ENCODE data around the gene VPS35L. TPM values are rescaled to one million over a fixed set of nuclear protein-coding genes. Genes with fewer than 3 reads are reported as not detected.

Gene VPS35L
- total and polyA plus RNA-seq, 2 donors (not counting 1 experiment from before 2014, with no cell fraction given), result 17.5 to 62.1 TPM

DNA sequence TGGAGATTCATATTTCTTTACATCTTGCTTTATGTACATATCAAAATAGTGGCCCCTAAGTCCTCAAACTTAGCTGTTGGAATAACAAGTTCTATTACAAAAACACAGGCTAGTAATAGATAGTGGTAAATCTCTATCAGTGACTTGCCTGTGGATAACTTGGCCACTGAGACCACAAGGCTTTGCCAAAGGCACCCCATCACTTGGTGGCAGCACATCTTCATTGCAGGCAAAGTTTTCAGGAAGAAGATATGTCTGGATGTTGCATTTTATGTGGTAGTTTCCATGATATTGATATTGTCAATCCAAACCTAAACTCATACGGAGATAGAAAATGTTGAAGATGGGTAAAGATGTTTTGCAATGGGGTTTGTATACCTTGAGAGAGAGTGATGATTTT, 104.1 kb downstream of the VPS35L start:
- Histone ChIP-seq H3K4me1 (ENCODE audit: control insufficient read depth in 2 of 2, insufficient read depth in 2 of 2, low read length in 2 of 2) (no peaks in the 10 kb centered on the region), H3K27ac (ENCODE audit: low read length in 2 of 2) (no peak overlapping the region), H3K4me3 (ENCODE audit: control extremely low read depth in 1 of 5, extremely low read depth in 1 of 5, insufficient read depth in 1 of 5, low read depth in 2 of 5, low read length in 4 of 5) (no peak overlapping the region), H4K20me1 (ENCODE audit: control insufficient read depth, insufficient read depth, low read length, poor library complexity, severe bottlenecking) (no peaks in the 10 kb centered on the region), H3K9ac (ENCODE audit: low read length) (no peak overlapping the region), H3K27me3 (replicated peaks in 1 of 4; ENCODE audit: control extremely low read depth in 1 of 4, control insufficient read depth in 3 of 4, insufficient read depth in 4 of 4, low read length in 3 of 4) (no peaks in the 10 kb centered on the region), H3K4me2 (replicated peaks; ENCODE audit: low read depth, low read length, poor library complexity, severe bottlenecking) (no peak overlapping the region), H3K79me2 (ENCODE audit: control insufficient read depth, insufficient read depth, low read length) (no peaks in the 10 kb centered on the region), H3K9me3 (ENCODE audit: control extremely low read depth in 1 of 3, control insufficient read depth in 2 of 3, insufficient read depth in 1 of 3, low read length in 2 of 3) (peaks cover 0 to 9% (median 0%) of the 10 kb centered on the region in 3 donors), H3K36me3 (replicated peaks in 1 of 2; ENCODE audit: control extremely low read depth in 1 of 2, control insufficient read depth in 1 of 2, extremely low read depth in 1 of 2, insufficient read depth in 2 of 2, low read length in 1 of 2) (peaks cover 6 to 9% of the 10 kb centered on the region in 2 experiments), H2AFZ (ENCODE audit: insufficient read depth, low read depth, low read length, poor library complexity, severe bottlenecking) (no peak overlapping the region)
- POLR2A ChIA-PET, result no interaction called here
- Mint-ChIP-seq H3K27ac (no peak overlapping the region), H3K4me3 (no peak overlapping the region), H3K9me3 (ENCODE audit: insufficient read depth) (no peaks in the 10 kb centered on the region), H3K27me3 (no peaks in the 10 kb centered on the region), H3K4me1 (no peaks in the 10 kb centered on the region)
- CTCF ChIA-PET, result no interaction called here
- WGBS (ENCODE audit: insufficient coverage), result no CpG with 5 or more reads among the region's 1 CpG
- DNase-seq, result no peak
- no peak for TF ChIP-seq EZH2 (IDR thresholded peaks at IDR 0.05; ENCODE audit: borderline replicate concordance, insufficient read depth, low read depth, low read length, poor library complexity, severe bottlenecking)
- TF ChIP-seq, protein P1, sequence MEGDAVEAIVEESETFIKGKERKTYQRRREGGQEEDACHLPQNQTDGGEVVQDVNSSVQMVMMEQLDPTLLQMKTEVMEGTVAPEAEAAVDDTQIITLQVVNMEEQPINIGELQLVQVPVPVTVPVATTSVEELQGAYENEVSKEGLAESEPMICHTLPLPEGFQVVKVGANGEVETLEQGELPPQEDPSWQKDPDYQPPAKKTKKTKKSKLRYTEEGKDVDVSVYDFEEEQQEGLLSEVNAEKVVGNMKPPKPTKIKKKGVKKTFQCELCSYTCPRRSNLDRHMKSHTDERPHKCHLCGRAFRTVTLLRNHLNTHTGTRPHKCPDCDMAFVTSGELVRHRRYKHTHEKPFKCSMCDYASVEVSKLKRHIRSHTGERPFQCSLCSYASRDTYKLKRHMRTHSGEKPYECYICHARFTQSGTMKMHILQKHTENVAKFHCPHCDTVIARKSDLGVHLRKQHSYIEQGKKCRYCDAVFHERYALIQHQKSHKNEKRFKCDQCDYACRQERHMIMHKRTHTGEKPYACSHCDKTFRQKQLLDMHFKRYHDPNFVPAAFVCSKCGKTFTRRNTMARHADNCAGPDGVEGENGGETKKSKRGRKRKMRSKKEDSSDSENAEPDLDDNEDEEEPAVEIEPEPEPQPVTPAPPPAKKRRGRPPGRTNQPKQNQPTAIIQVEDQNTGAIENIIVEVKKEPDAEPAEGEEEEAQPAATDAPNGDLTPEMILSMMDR (IDR thresholded peaks at IDR 0.05), result no peak
- intact Hi-C loops (cut with micrococcal nuclease), result no loop called here
- no peak for ATAC-seq (ENCODE audit: low read depth)

DNA sequence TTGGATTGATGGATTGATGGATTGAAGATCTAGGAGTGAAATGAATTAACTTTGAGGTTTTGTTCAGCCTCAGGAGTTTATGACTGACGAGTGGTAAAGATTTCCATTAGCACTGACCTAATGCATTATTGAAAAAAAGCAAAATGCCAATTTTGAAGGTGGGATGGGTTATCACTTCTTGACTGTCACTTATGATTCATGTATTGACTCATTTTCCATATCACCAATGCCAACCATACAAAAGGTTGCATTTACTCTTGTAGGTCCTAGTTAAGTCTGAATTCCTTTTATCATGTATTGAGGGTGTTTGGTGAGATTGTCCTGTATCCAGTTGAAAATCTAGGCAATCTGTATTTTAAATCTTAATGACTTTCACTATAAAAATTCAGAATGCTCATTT, 104.9 kb downstream of the VPS35L start:
- H3K27ac Mint-ChIP-seq, result no peak overlapping the region
- H3K9me3 Mint-ChIP-seq (ENCODE audit: insufficient read depth), result peaks cover 3% of the 10 kb centered on the region
- ATAC-seq (ENCODE audit: low read depth), result no peak
- Histone ChIP-seq H3K9me3 (ENCODE audit: control extremely low read depth in 1 of 3, control insufficient read depth in 2 of 3, insufficient read depth in 1 of 3, low read length in 2 of 3) (peaks cover 0 to 11% (median 0%) of the 10 kb centered on the region in 3 donors), H3K4me2 (replicated peaks; ENCODE audit: low read depth, low read length, poor library complexity, severe bottlenecking) (no peak overlapping the region), H3K4me1 (ENCODE audit: control insufficient read depth in 2 of 2, insufficient read depth in 2 of 2, low read length in 2 of 2) (no peaks in the 10 kb centered on the region), H3K79me2 (ENCODE audit: control insufficient read depth, insufficient read depth, low read length) (no peaks in the 10 kb centered on the region), H3K4me3 (ENCODE audit: control extremely low read depth in 1 of 5, extremely low read depth in 1 of 5, insufficient read depth in 1 of 5, low read depth in 2 of 5, low read length in 4 of 5) (no peak overlapping the region), H2AFZ (ENCODE audit: insufficient read depth, low read depth, low read length, poor library complexity, severe bottlenecking) (no peak overlapping the region), H3K9ac (ENCODE audit: low read length) (no peak overlapping the region), H3K27ac (ENCODE audit: low read length in 2 of 2) (no peak overlapping the region), H3K27me3 (replicated peaks in 1 of 4; ENCODE audit: control extremely low read depth in 1 of 4, control insufficient read depth in 3 of 4, insufficient read depth in 4 of 4, low read length in 3 of 4) (no peaks in the 10 kb centered on the region), H4K20me1 (ENCODE audit: control insufficient read depth, insufficient read depth, low read length, poor library complexity, severe bottlenecking) (no peaks in the 10 kb centered on the region), H3K36me3 (replicated peaks in 1 of 2; ENCODE audit: control extremely low read depth in 1 of 2, control insufficient read depth in 1 of 2, extremely low read depth in 1 of 2, insufficient read depth in 2 of 2, low read length in 1 of 2) (peaks cover 6 to 9% of the 10 kb centered on the region in 2 experiments)
- no peak for DNase-seq
- ChIA-PET CTCF (no interaction called here), POLR2A (no interaction called here)
- WGBS (ENCODE audit: insufficient coverage), result no CpG with 5 or more reads among the region's 1 CpG
- intact Hi-C loops (cut with micrococcal nuclease), result no loop called here
- TF ChIP-seq, protein P1 (IDR thresholded peaks at IDR 0.05), result no peak
- no peak for TF ChIP-seq EZH2 (IDR thresholded peaks at IDR 0.05; ENCODE audit: borderline replicate concordance, insufficient read depth, low read depth, low read length, poor library complexity, severe bottlenecking)
- H3K4me3 Mint-ChIP-seq, result no peak overlapping the region
- H3K4me1 Mint-ChIP-seq, result no peaks in the 10 kb centered on the region
- no peaks in the 10 kb centered on the region for H3K27me3 Mint-ChIP-seq
